Glutamatergic neuron (in vitro differentiated cells): ENCODE data around the gene ST8SIA4. TPM values are rescaled to one million over a fixed set of nuclear protein-coding genes. Genes with fewer than 3 reads are reported as not detected.

Experiments used
- DNase-seq: peaks from one replicate; pipeline ENCODE4 v3.0.0; 2022
- H3K27ac Mint-ChIP-seq: one replicate; pipeline ENCODE4 v1.8.0; 2020; ENCODE audit warnings: mild to moderate bottlenecking, mixed read lengths, inconsistent platforms; ENCODE audit not compliant: unreplicated experiment
- H3K27me3 Mint-ChIP-seq: one replicate; pipeline ENCODE4 v1.8.0; 2020; ENCODE audit warnings: mild to moderate bottlenecking, moderate library complexity, mixed read lengths, inconsistent platforms; ENCODE audit not compliant: unreplicated experiment
- H3K36me3 Mint-ChIP-seq: one replicate; pipeline ENCODE4 v1.8.0; 2020; ENCODE audit warnings: mild to moderate bottlenecking, mixed read lengths, inconsistent platforms; ENCODE audit not compliant: unreplicated experiment
- H3K4me1 Mint-ChIP-seq: one replicate; pipeline ENCODE4 v1.8.0; 2020; ENCODE audit warnings: mild to moderate bottlenecking, low read depth, mixed read lengths, inconsistent platforms; ENCODE audit not compliant: unreplicated experiment
- H3K4me3 Mint-ChIP-seq: one replicate; pipeline ENCODE4 v1.8.0; 2020; ENCODE audit warnings: mild to moderate bottlenecking, mixed read lengths, inconsistent platforms; ENCODE audit not compliant: unreplicated experiment
- H3K9me3 Mint-ChIP-seq: one replicate; pipeline ENCODE4 v1.8.0; 2020; ENCODE audit warnings: mild to moderate bottlenecking, moderate library complexity, mixed read lengths, inconsistent platforms; ENCODE audit not compliant: unreplicated experiment
- CTCF ChIP-seq: fragments of 200-600 bp; sonication (generic); IDR thresholded peaks from one replicate; pipeline ENCODE4 v1.5.0; 2021; ENCODE audit not compliant: partially characterized antibody, unreplicated experiment
- total RNA-seq: library from RNA; stranded (reverse); fragmentation: NEBNext Ultra II Directional; extraction: Animal tissue kit (Norgen Biotek cat#: 25700); gene quantifications from one replicate; pipeline ENCODE4 v1.2.1, GENCODE V29; 2021; ENCODE audit not compliant: unreplicated experiment

ST8SIA4 gene
- total RNA-seq, 1 donor from 2014 or later, result 12.6 TPM

DNA sequence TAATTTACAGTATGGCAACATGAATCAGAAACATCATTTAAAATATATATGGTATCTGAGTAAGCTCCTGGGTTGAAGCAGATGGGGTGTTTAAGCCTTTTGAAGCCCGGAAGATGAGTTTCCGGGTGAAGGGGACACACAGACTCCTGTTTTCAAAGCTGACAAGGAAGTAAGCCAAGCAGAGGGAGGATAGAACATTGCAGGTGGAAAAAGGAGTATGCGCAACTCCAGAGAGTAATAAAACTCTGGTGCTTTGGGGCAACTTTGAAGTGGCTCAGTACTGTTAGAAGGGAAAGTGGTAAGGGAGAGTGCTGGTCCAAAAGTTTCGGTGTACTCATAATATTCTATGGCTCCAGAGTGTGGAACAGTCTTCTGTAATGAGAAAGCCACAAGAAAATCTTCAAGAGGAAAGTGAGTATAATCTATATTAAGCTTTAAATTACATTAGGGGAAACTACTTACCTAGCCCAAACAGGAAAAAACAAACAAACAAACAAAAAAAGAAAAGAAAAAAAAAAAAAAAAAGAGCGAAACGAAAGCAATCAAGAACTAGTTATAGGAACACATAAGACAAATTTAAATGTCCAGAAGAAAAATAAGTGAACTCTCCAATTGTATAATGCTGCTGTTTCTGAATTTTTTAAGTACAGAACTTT lies 2.3 kb upstream of the ST8SIA4 start:
- no peak for TF ChIP-seq CTCF
- Mint-ChIP-seq H3K4me3 (no peak overlapping the region), H3K9me3 (peaks cover 3% of the 10 kb centered on the region), H3K36me3 (no peaks in the 10 kb centered on the region), H3K4me1 (peaks cover 8% of the 10 kb centered on the region), H3K27ac (no peak overlapping the region), H3K27me3 (peaks cover 11% of the 10 kb centered on the region)
- DNase-seq, result no peak

DNA sequence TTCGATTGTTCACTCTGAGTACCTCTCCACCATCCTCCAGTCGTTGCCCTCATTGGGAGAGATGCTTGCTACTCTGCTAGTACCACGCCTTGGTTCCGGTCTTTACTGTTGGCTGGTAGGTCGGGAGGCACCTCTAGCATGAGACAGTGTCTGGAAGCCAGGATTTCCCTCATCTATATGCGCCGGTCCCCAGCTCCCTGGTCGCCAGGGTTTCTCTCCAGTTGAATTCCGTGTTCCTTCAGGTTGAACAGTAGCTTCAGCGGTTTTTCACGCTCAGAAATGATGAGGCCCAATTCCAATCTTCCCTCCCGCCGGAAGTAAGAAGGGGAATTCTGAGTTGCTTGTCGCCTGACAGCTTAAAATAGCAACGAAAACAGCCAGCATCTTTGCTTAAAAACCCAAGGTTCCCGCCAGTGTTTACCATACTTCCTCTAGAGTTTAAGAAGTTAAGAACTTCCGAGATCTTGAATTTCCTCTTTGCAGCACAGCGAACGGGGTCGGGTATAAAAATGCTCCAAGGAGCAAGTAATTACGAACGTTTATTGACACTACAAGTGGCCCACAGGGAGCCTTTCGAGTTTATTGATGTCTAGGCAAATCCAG lies 1.3 kb upstream of the ST8SIA4 start:
- Mint-ChIP-seq H3K9me3 (peaks cover 3% of the 10 kb centered on the region), H3K4me3 (peak overlapping the region; percentile 92), H3K27me3 (peaks cover 18% of the 10 kb centered on the region), H3K27ac (no peak overlapping the region), H3K36me3 (no peaks in the 10 kb centered on the region), H3K4me1 (peaks cover 13% of the 10 kb centered on the region)
- no peak for TF ChIP-seq CTCF
- no peak for DNase-seq

GRCh38 chr5:100902440-100903038 lies 543 bp downstream of the ST8SIA4 start:
- peak overlapping the region; percentile 1 for H3K27ac Mint-ChIP-seq
- TF ChIP-seq CTCF, result no peak
- DNase-seq, result no peak

DNA sequence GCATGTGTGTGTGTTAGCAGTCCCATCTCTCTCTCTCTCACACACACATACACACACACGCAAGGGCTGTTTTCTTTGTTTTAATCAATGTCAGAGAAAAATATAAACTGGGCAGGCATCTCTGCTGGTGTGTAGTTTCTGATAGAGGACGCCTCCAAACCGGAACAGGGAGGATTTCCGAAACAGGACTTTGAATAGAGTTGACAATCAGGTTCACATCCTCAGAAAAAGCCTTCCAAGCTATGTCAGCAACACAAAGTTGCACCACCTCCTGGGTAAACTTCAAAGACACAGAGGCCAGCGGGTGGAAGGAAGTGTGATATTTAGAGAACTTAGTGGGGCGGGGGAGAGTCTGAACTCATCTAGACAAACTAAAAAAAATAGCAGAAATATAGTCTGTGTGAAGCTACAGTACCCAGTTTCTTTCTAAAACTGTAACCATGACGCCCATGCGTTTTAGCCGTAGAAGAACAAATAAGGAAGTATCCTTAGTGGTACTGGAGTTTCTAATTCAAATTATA lies 1.2 kb downstream of the ST8SIA4 start:
- peak overlapping the region; percentile 92 for H3K4me3 Mint-ChIP-seq
- peak overlapping the region; percentile 81 for H3K27ac Mint-ChIP-seq

More at GRCh38 chr5:100902440-100903038, 543 bp downstream of the ST8SIA4 start:
- Mint-ChIP-seq H3K36me3 (no peaks in the 10 kb centered on the region), H3K27me3 (peaks cover 16% of the 10 kb centered on the region), H3K4me3 (peak overlapping the region; percentile 92), H3K9me3 (peaks cover 3% of the 10 kb centered on the region), H3K4me1 (peaks cover 13% of the 10 kb centered on the region)

More for the DNA sequence above, 1.2 kb downstream of the ST8SIA4 start:
- DNase-seq, result no peak
- Mint-ChIP-seq H3K9me3 (peaks cover 3% of the 10 kb centered on the region), H3K27me3 (peaks cover 16% of the 10 kb centered on the region), H3K4me1 (peaks cover 13% of the 10 kb centered on the region), H3K36me3 (no peaks in the 10 kb centered on the region)
- no peak for TF ChIP-seq CTCF
